ENCODE data around the gene TTC7B. TPM values are rescaled to one million over a fixed set of nuclear protein-coding genes. Genes with fewer than 3 reads are reported as not detected.

The TTC7B gene
- total RNA-seq, 1 donor from 2014 or later, result 10.6 TPM

DNA sequence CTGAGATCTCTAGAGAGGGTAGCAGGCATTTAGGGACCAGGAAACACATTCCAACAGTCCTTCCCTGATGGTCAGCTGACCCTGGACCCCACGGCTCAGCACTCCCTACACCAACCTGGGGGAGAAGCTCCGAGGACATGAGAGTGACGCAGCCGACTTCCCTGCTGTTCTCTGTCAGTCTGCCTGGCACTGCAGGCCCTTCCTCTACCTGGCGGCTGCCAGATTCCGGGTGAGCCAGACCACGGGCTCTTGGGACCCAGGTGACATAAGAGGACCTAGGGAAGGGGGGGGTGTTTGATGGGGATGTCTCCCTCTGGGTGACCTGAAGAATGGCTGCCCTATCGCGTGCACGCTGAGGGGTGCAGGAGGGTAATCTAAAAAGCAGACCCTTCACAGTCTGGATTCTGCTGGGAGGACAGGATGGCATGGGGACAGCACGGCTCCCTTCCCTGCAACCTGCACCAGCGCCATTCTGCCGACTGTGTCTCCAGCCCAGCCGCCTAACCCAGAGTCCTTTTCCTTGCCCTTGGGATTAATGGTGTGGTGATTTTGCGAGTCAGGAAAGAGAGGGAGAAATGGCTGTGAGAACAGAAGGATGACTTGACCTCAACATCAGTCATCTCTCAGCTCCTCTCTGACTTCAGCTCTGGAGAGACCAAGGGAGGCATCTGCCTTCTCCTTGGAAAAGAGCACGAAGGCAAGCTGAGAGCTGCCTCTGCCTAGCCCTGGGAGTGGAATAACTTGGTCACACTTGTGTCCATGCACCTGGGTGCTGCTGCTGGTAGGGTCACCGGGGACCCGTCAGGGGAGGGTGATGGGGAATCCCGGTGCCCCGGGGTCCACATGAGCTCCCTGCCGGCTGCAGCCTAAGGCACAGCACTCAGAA lies 260.9 kb downstream of the TTC7B start:
- DNase-seq (ENCODE audit: low spot score in 2 of 2), result no peak
- FAIRE-seq, result no peak

DNA sequence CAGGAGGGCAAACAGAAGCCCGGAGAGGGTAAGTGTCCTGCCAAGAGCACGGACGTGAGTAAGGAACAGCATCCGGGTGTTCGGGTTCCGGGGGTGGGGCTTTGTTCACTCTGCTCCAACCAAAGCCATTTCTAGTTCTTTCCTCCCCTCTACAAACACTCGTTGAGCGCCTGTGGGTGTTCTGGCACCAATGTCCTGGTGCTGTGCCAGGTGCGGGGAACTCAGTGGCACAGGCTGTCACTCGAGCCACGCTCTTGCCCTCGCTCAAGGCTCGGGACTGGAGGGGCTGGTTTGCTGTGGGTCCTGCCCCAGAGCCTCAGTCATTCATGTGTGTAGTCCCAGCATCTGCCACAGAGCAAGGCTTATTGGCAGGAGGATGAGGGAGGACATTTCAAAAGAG lies 261.9 kb downstream of the TTC7B start:
- no peak for FAIRE-seq
- peak; percentile 64 to 75 for DNase-seq (ENCODE audit: low spot score in 2 of 2)

DNA sequence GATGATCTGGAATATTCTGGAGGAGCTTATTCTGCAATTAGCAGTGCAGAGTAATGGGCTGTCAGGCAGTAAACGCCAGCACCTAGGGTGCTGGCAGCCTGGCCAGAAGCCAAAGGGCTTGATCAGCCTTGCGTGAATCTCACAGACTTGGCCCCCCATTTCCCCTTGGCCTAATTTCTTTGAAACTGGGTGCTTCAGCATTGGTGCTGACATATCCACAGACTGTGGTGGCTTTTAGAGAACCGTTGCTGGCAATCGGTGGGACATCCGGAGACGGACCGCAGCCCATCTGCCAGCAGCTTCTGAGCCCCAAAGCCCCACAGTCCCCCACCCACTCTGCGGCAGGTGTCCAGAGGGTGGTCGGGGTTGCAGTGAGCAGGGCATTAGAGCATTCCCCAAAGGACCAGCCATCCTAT lies 262.3 kb downstream of the TTC7B start:
- no peak for DNase-seq (ENCODE audit: low spot score in 2 of 2)
- FAIRE-seq, result no peak

DNA sequence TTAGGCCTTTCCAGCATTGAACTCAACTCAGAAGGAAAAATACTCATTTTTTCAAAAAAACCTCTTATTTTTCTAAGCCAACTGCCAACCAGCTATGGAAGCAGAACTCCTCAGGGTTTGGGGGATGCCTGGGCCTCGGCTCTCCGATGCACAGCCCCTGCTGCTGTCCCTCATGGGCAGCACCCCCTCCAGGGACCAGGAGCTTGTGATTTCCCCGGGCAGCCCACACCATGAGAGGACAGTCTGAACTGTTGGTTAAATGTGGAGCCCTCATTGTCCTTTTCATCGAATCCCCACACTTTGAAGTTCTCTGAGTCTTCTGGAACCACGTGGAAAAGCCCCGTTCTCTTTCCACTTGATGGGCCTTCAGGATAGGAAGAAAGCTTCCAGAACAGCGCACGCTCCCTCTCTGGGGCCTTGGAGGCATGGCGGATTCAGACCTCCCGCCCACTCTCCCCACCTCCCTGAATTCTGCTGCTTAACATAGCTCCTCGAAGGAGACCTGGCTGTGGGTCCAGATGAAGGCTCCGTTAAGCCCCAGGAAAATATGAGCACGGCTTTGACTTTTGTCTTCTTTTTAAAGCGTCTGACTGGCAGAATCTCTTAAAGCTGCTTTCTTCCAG lies 262.8 kb downstream of the TTC7B start:
- DNase-seq (ENCODE audit: low spot score in 2 of 2) (no peak), FAIRE-seq (no peak)

DNA sequence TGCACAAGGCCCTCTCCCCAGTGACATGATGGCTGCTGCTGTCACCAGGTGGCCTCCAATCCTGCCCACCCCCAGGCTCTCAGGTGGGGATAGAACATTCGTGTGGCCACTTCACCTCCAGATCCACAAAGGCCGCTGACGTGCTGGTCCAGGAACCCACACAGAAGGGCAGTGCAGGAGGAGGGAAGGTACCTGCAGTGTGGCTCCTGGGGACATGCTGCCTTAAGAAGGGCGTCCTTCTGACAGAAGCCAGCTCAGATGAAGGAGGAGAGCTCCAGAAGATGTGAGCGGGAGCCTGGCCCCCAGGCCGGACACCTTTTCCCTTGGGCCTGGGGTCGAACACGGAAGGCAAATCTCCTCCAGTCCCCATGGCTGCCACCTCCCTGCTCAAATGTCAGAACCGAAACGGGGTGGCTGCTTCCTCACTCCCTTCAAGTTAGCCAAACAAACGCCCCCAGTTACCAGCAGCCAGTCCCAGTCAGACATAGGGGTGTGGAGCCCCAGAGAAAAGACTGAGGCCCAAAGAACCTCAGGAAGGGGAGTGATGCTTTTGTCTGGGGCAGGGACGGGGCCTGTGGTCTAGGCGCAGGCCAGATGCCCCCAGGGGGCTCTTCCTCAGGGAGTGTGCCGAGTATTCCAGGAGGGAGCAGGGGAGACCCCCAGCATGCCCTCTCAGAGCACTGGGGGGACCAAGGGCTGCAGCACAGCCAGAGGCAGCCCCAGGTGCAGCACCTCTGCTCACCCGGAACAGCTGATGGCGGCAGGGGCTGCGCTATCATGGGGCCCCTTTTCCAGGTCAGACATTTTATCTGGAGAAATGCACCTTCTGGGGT lies 263.5 kb downstream of the TTC7B start:
- no peak for FAIRE-seq
- DNase-seq (ENCODE audit: low spot score in 2 of 2), result no peak

DNA sequence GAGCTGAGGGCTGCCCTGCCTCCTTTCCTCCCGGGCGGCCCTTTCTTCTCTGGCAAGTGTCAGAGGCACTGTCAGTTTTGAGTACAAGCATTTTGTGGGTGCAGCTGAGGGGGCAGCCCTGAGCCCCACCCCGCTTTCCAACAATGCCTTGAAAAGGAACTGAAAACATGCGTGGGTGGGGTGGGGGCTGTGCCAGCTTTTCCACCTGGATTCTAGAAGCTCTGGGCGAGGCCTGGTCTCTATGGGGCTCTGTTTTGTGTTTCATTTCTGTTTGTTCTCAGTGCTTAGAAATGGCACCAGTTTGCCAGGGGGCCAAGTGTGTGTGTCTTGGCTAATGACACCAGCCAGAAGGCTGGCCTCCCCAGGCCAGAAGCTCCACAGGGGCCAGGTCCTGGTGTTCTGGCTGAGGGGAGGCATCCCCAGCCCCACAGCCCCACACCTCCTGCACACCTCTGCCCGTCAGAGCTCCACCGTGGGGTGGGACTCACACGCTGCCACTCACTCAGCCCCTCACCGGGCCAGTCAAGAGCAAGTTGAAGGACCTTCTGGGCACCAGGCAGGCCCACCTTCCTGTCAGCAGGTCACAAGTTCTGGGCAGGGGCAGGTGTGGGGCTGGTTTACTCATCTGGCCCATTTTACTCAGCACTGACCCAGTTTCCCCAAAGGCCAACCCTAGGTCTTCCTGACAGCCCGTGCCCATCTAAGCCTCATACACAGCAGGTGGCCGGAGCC lies 264.3 kb downstream of the TTC7B start:
- DNase-seq (ENCODE audit: low spot score in 2 of 2) (no peak), FAIRE-seq (no peak)

DNA sequence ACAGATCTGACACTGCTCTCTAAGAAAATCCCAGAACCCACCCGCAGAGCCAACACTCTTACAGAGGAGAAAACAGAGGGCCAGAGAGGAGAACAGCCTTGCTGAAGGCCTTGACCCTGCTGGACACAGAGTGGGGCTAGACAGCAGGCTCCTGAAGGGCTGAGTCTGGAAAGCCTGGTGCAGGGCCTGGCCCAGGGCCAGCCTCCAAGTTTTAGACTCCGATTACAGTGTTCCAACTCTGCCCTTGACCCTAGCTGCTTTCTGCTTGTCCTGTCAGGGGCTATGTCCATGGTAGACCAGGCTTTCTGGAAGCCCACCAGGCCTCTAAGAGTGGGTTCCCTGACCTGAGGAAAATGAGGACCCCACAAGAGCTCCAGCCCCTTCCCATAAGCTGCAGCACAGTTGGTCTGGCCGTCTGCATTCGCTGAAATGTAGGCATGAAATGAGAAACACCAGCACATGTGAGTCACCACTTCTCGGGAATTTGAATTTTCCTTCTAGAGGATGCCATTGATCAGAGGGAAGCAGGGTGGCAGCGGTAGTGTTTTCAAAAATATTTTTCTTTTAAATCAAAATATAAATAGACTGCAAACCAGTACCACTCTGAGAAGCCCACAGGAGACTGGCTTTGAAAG lies 265.0 kb downstream of the TTC7B start:
- FAIRE-seq (no peak), DNase-seq (ENCODE audit: low spot score in 2 of 2) (no peak)

DNA sequence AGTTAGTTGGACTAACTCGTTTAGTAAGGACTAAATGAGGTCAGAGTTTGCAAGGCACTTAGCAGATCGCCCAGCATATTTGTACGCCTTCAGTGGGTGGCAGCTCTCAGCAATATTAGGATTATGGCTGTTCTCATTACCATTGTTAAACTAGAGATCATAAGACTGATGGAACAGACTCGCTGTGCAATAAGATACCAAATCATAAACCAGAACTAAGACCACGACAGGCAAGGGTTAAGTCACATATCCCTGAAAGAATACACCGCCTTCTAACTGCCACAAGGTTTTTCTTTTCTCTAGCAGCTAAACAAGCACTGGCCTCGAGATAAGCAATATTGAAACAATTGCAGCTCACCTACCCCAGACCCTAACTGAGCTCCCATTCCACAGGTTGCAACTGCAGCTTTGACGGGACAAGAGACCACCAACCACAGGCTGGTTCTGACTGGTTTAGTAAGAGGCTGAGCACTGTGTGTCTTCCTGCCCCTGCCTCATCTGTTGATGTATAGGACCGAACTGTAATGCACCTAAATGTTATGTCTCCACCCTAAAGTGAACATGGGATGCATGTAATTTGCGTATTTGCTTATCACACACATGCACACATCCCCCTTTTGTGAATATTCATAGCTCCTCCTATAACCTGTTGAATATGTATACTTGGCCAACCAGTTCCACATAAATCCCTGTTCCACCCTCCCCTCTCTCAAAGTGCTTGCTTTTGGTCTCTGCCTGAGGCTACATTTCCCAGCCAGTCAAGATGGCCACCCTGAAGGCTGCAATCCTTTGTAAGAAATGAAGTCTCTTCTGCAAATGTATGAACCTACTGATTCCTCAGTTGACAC lies 266.2 kb downstream of the TTC7B start:
- DNase-seq (ENCODE audit: low spot score in 2 of 2), result no peak
- no peak for FAIRE-seq

DNA sequence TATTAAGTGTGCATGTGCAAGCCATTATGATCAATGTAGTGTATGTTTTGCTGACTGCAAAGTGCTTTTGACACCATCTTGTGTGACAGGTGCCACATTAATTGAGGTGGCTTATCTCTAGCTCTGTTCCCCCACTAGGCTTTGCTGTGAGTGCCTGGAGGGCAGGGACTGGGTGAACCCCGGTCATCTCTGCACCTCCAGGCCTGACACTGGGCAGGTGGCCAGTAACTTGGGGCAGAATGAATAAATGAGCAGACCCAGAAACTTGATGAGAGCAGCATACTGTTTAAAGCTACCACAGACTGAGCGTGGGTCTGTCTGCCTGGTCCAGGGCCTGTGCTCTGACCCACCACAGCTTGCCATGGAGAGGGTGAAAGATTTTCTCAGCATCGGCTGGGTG lies 267.8 kb downstream of the TTC7B start:
- FAIRE-seq (no peak), DNase-seq (ENCODE audit: low spot score in 2 of 2) (no peak)

DNA sequence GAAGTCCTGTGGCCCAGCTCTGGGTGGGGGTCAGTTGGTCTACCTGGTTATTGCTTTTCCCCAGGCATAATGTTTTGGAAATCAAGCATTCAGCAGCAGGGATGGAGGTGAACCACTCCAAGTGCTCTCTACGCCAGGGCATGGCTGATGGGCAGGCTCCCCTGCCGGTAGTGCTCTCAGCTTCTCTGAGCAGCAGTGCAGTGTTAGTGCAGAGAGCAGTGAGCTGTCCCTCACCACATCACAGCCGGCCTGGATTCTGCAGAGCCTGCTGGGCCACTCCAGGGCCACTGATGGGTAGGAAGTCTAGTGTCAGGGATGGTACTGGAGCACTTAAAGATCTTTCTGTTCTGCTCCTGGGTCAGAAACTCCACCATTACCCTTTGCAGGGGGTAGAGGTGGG lies 268.3 kb downstream of the TTC7B start:
- DNase-seq (ENCODE audit: low spot score in 2 of 2), result no peak
- FAIRE-seq, result no peak

DNA sequence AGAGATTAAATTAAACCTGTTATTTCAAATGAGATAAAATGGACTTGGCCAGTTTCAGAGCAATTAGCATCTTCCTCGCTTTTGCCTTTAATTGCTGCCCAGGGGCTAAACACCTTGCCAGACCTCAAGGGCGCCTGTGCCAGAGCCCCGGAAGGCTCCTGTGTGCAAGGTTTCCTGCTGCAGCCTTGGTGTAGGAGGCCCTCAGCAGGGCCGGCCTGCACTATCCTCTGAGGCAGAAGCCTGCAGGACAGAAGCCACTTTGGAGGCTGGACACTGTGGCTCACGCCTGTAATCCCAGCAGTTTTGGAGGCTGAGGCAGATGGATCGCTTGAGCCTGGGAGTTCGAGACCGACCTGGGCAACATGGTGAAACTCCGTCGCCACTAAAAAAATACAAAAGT lies 269.0 kb downstream of the TTC7B start:
- FAIRE-seq, result no peak

DNA sequence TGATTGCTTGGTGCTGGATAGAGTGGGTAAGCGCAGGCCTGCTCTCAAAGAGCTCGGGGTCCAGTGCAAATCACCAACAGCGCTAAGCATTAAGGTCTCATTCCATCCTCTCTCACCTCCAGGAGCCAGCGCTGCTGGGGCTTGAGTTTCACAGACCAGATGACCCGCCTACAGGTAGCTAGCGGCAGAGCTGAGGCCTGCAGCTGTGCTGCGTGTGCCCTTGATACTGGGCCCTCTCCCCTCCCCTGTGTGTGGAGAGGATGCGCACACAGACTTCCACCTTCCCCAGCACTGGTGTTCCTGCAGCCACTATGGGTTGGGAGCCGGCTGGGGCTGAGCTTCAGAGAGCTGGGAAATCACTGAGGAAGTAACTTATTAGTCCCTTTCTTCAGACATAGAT lies 269.5 kb downstream of the TTC7B start:
- DNase-seq (ENCODE audit: low spot score in 2 of 2) (no peak), FAIRE-seq (no peak)

More for the DNA sequence above, 269.0 kb downstream of the TTC7B start:
- no peak for DNase-seq (ENCODE audit: low spot score in 2 of 2)

DNA sequence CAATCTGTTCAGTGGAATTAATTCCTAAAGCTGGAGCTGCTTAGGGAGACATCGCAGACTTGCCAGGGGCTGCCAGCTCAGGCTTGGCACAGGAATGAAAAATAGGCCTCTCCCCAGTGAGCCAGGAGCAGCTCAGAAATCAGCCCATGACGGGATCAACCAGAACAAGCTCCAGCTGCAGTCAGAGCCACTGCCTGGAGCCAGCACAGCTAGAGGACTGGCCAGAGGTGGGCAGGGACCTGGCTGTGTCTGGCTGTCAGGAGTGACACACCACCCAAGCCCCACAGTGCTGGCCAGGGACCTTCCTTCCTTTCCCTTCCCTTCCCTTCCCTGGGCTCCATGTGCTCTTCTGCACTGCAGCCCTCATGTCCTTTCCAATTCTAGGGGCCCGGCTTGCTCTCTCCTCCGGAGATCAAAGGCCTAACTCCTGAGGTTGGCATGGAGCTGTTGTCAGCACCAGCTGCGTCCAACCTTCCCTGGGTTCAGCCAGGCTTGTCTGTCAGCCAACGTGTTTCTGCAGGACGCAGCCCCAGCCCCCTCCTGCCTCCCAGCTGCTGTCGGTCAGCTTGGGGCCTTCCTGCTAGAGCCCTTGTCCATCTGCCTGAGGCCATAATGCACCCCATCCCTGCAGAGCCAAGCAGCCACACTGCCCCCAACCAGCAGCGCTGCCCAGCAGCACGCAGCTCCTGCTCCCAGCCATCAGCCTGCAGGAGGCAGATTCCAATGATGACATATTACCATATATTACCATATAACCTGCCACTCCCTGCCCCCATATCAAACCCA lies 270.1 kb downstream of the TTC7B start:
- FAIRE-seq (no peak), DNase-seq (ENCODE audit: low spot score in 2 of 2) (no peak)

DNA sequence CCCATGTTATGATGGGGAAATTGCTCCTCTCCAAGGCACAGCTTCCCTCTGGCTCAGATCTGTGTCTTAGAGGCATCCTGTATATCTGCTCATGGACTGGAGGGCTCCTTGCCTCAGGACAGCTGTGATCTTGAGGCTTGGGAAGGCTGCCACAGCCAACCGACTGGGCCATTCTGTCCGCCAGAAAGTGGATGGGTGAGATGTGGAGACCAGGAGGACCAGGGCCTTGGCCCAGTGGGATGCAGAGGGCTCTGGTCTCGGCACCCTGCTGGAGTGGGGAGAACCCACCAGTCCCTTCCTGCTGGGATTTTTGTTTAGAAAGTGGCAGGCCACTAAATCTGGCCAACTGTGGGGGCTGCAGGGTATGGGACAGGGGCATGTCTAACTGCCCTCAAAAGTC lies 270.8 kb downstream of the TTC7B start:
- DNase-seq (ENCODE audit: low spot score in 2 of 2), result no peak
- FAIRE-seq, result no peak

DNA sequence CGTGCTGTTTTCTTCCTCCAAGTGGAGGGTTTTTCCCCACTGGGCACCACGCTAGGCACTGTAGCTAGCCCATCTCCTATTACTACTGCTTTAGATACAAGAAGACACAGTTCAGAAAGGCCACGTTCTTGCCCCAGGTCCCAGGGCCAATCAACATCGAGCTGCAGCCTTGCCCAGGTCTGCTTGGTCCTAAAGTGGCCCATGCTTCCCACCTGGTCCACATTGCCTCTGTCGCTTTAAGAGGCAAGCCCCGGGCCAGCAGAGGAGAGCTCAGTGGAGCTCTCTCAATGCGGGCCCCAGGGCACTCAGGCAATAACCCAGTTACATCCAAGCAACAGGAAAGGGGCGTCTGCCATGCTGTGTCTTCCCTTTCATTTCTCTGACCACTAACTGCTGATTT lies 271.3 kb downstream of the TTC7B start:
- no peak for DNase-seq (ENCODE audit: low spot score in 2 of 2)
- FAIRE-seq, result no peak

DNA sequence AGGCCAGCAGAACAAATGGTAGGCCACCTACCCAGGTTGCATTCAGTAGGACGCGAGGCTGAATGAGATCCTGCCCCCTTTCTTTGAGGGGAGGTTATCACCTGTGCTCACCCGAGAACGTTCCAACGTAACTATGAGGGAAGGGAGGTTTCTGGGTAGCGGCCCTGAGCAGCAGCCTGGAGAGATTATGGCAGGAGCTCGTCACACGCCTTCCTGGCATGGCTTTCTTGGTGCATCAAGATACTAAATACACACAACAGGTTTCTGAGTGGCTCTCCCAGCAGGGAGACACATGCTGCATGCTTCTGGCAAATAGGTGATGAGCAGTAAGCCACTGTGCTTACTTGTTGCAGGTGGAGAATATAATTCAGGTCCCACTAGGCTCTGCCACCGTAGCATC lies 271.7 kb downstream of the TTC7B start:
- DNase-seq (ENCODE audit: low spot score in 2 of 2) (no peak), FAIRE-seq (no peak)

DNA sequence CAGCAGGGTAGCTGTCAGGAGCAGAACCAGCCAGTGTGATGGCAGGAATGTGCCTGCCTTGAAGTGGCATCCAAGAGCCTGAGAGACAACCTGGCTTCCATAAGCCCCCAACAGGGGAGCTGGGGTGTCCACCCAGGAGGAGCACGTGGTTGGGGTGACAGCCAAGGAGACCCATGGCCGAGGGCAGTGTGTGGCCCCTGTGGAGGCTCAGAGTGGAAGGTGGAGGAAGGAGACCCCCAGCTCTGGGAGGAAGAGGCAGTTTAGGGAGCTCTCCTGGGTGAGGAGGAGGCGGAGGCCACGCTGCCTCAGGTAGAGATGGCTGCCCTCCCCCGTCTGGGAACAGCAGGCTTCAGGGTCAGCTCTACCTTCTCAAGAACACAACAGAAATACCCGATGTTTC lies 272.4 kb downstream of the TTC7B start:
- no peak for DNase-seq (ENCODE audit: low spot score in 2 of 2)
- no peak for FAIRE-seq

DNA sequence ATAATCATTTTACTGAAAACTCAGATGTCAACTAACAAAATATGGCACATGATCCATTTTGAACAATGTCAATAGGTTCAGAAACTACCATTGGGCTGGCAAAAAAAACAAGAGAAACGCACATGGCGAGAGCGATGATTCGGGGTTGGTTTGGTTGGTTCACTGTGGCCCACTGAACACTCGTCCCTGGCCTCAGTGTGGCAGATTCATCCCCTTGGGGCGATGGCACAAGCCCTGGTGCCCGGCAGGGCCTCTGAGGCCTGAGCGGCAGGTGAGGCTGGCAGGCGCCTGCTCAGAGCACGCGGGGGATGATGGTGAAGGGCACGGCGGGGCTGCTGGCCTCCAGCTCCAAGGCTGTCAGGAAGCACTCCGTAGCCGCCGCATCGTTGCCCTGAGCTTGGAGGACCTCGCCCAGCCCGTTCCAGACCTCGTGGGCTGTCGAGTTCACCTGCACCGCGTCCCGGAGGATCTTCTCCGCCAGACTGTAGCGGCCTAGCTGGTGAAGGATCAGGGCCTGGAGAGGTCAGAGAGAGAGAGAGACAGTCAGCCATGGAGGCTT lies 275.1 kb downstream of the TTC7B start:
- DNase-seq (ENCODE audit: low spot score in 2 of 2), result no peak

More for the DNA sequence above, 275.1 kb downstream of the TTC7B start:
- no peak for FAIRE-seq

Measured in frontal cortex (tissue), 4 donors.